GM18505 (cell line): ENCODE results near the gene EID2.

ENCODE experiments used
- ATAC-seq: cut with Tn5 transposase; IDR thresholded peaks from one replicate; pipeline ENCODE4 v1.9.1; 2021; ENCODE audit not compliant: unreplicated experiment
- POLR2A ChIP-seq: IDR thresholded peaks from 4 replicates; pipeline ENCODE4 v1.6.1; 2011; ENCODE audit warnings: borderline replicate concordance; ENCODE audit not compliant: insufficient read depth, insufficient read length; ENCODE audit errors: extremely low read depth

EID2 gene

DNA sequence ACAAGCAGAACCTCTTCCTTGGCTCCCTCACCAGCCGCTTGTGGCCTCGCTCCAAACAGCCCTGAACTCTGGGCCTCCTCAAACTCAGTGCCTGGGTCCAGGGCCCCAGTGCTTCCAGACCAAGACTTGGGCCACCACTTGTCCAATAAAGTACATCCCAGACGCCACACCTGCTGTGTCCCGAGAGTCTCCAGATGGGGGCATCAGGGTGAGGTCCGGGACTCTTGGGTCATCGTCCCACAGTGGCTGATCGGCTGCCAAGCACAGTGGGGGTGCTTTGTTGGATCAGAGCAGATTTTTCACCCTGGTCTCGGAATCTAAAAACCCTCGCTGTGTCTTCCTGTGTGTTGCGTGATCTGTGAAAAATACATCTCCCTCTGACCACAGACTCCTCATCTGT, 50.2 kb downstream of the EID2 start:
- ATAC-seq: no peak
- no peak for TF ChIP-seq POLR2A
